Uterus (tissue), 2 donors: ENCODE measurements around the gene PITRM1.

Source experiments
- POLR2A ChIP-seq, 2 donors: fragments of 450-650 bp; IDR thresholded peaks; one replicate each; pipeline ENCODE4 v1.6.1; 2016; ENCODE audit warnings: antibody characterized with exemption in 2 of 2, mild to moderate bottlenecking in 1 of 2, moderate library complexity in 1 of 2
- TF ChIP-seq, protein P1 (sequence below), 4 experiments: fragments of 200-600 bp in 2 of 4; fragments of 450-650 bp in 2 of 4; sonication (generic) in 2 of 4; IDR thresholded peaks; one replicate each; pipeline ENCODE4 v1.5.1; 2016 to 2019; ENCODE audit warnings: antibody characterized with exemption in 4 of 4, mild to moderate bottlenecking in 2 of 4, moderate library complexity in 1 of 4

DNA sequence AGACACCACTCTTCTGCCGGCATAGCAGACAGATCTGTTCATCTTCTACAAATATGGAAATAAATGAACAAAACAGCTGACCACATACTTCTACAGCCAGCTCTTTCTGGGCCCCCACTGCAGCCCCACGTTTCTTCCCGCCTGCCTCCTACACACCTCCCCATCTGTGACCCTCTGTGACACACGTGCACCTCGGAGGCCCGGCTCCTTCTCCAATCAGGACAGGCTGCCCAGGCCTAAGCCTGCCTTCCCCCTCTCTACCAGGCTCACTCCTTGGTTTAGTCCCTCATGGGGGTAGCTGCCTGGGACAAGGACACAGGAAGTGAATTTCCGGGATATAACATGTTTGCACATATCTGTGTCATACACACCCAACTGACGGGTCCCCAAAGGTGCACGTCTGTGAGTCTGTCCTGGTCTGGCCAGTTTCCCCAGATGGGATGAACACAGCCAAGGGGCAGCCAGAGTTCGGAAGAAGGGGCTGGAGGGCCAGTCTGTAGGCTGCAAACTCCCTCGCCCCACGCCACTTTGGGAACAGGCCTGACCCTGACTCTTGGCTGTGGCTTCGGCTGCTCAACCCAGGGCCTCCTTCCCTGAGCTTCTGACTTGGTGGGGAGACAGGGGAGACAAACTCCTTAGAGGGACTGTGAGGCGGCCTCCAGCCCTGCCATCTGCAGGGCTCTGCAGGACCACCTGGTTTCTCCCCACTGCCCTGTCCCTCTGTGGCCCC, 30.3 kb downstream of the PITRM1 start:
- TF ChIP-seq, protein P1, sequence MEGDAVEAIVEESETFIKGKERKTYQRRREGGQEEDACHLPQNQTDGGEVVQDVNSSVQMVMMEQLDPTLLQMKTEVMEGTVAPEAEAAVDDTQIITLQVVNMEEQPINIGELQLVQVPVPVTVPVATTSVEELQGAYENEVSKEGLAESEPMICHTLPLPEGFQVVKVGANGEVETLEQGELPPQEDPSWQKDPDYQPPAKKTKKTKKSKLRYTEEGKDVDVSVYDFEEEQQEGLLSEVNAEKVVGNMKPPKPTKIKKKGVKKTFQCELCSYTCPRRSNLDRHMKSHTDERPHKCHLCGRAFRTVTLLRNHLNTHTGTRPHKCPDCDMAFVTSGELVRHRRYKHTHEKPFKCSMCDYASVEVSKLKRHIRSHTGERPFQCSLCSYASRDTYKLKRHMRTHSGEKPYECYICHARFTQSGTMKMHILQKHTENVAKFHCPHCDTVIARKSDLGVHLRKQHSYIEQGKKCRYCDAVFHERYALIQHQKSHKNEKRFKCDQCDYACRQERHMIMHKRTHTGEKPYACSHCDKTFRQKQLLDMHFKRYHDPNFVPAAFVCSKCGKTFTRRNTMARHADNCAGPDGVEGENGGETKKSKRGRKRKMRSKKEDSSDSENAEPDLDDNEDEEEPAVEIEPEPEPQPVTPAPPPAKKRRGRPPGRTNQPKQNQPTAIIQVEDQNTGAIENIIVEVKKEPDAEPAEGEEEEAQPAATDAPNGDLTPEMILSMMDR (IDR thresholded peaks at IDR 0.05): no peak
- no peak for TF ChIP-seq POLR2A (IDR thresholded peaks at IDR 0.05)
